Peyer's patch (tissue), 4 donors: ENCODE measurements around the gene KCNQ1. TPM values are rescaled to one million over a fixed set of nuclear protein-coding genes. Genes with fewer than 3 reads are reported as not detected.

ENCODE experiments used
- DNase-seq, 3 donors: peaks; one replicate each; pipeline ENCODE4 v3.0.0-alpha.2; 2017 to 2019
- H3K27ac ChIP-seq, 4 donors: fragments of 200-600 bp; sonication (generic); one replicate each; pipeline ENCODE4 v1.5.1; 2016 to 2019
- H3K27me3 ChIP-seq, 2 donors: fragments of 200-600 bp; sonication (generic); one replicate each; pipeline ENCODE4 v1.5.1; 2019
- H3K36me3 ChIP-seq, 3 donors: fragments of 200-600 bp; sonication (generic); one replicate each; pipeline ENCODE4 v1.5.1; 2016 to 2019
- H3K4me1 ChIP-seq, 4 donors: fragments of 200-600 bp; sonication (generic); one replicate each; pipeline ENCODE4 v1.5.1; 2016 to 2019
- H3K4me3 ChIP-seq, 4 donors: fragments of 200-600 bp; sonication (generic); 1 replicate in 3 of 4; 2 replicates in 1 of 4; pipeline ENCODE4 v1.5.1; 2016 to 2019; ENCODE audit warnings: mild to moderate bottlenecking in 1 of 4
- H3K9me3 ChIP-seq, 4 donors: fragments of 200-600 bp; sonication (generic); one replicate each; pipeline ENCODE4 v1.5.1; 2016 to 2019; ENCODE audit warnings: mild to moderate bottlenecking in 1 of 4
- POLR2A ChIP-seq, 2 donors: fragments of 450-650 bp; IDR thresholded peaks; one replicate each; pipeline ENCODE4 v1.5.1; 2017; ENCODE audit warnings: antibody characterized with exemption in 2 of 2, mild to moderate bottlenecking in 2 of 2, moderate library complexity in 2 of 2
- total RNA-seq, 4 donors: library from RNA; depleted of rRNA; stranded (reverse); fragments of >200 nt; gene quantifications; one replicate each; pipeline ENCODE4 v1.1.0, GENCODE V29; 2016
- TF ChIP-seq, protein P1 (sequence below), 6 experiments: fragments of 450-650 bp in 4 of 6; fragments of 200-600 bp in 2 of 6; sonication (generic) in 1 of 6; IDR thresholded peaks; one replicate each; pipeline ENCODE4 v1.5.1; 2017 to 2019; ENCODE audit warnings: antibody characterized with exemption in 6 of 6, mild to moderate bottlenecking in 3 of 6, moderate library complexity in 1 of 6

Gene KCNQ1
- total RNA-seq, 4 donors from 2014 or later = 50.6 to 66.4 (median 54.2) TPM

- DNase-seq = no peak
- H3K27ac ChIP-seq = no peak overlapping the region
- H3K4me1 ChIP-seq = no peaks in the 10 kb centered on the region
- H3K4me3 ChIP-seq = no peak overlapping the region
- TF ChIP-seq, protein P1, sequence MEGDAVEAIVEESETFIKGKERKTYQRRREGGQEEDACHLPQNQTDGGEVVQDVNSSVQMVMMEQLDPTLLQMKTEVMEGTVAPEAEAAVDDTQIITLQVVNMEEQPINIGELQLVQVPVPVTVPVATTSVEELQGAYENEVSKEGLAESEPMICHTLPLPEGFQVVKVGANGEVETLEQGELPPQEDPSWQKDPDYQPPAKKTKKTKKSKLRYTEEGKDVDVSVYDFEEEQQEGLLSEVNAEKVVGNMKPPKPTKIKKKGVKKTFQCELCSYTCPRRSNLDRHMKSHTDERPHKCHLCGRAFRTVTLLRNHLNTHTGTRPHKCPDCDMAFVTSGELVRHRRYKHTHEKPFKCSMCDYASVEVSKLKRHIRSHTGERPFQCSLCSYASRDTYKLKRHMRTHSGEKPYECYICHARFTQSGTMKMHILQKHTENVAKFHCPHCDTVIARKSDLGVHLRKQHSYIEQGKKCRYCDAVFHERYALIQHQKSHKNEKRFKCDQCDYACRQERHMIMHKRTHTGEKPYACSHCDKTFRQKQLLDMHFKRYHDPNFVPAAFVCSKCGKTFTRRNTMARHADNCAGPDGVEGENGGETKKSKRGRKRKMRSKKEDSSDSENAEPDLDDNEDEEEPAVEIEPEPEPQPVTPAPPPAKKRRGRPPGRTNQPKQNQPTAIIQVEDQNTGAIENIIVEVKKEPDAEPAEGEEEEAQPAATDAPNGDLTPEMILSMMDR (IDR thresholded peaks at IDR 0.05) = no peak
- TF ChIP-seq POLR2A (IDR thresholded peaks at IDR 0.05) = no peak
- H3K27me3 ChIP-seq = peaks cover 0 to 21% of the 10 kb centered on the region in 2 donors
- no peaks in the 10 kb centered on the region for H3K36me3 ChIP-seq
- no peaks in the 10 kb centered on the region for H3K9me3 ChIP-seq
Observed at GRCh38 chr11:2869134-2869526, 424.3 kb downstream of the KCNQ1 start.

GRCh38 chr11:2869561-2870427 lies 425.0 kb downstream of the KCNQ1 start:
- DNase-seq = no peak
- TF ChIP-seq, protein P1 (IDR thresholded peaks at IDR 0.05) = no peak
- TF ChIP-seq POLR2A (IDR thresholded peaks at IDR 0.05) = no peak
- no peaks in the 10 kb centered on the region for H3K36me3 ChIP-seq
- H3K27ac ChIP-seq = no peak overlapping the region
- H3K4me1 ChIP-seq = no peaks in the 10 kb centered on the region
- no peaks in the 10 kb centered on the region for H3K9me3 ChIP-seq
- H3K27me3 ChIP-seq = peaks cover 0 to 21% of the 10 kb centered on the region in 2 donors
- no peak overlapping the region for H3K4me3 ChIP-seq

- H3K4me1 ChIP-seq = no peaks in the 10 kb centered on the region
- peaks cover 0 to 21% of the 10 kb centered on the region in 2 donors for H3K27me3 ChIP-seq
- H3K27ac ChIP-seq = no peak overlapping the region
- no peak overlapping the region for H3K4me3 ChIP-seq
- TF ChIP-seq, protein P1 (IDR thresholded peaks at IDR 0.05) = no peak
- TF ChIP-seq POLR2A (IDR thresholded peaks at IDR 0.05) = no peak
- no peak for DNase-seq
- H3K9me3 ChIP-seq = no peaks in the 10 kb centered on the region
- H3K36me3 ChIP-seq = no peaks in the 10 kb centered on the region
Observed at GRCh38 chr11:2870460-2870859, 425.7 kb downstream of the KCNQ1 start.

- Histone ChIP-seq H3K27me3 (peaks cover 0 to 21% of the 10 kb centered on the region in 2 donors), H3K27ac (no peak overlapping the region), H3K4me1 (no peaks in the 10 kb centered on the region), H3K4me3 (no peak overlapping the region), H3K9me3 (no peaks in the 10 kb centered on the region), H3K36me3 (no peaks in the 10 kb centered on the region)
- TF ChIP-seq, protein P1 (IDR thresholded peaks at IDR 0.05) = no peak
- no peak for TF ChIP-seq POLR2A (IDR thresholded peaks at IDR 0.05)
- no peak for DNase-seq
Observed at GRCh38 chr11:2870969-2871680, 426.3 kb downstream of the KCNQ1 start.

- Histone ChIP-seq H3K27ac (no peak overlapping the region), H3K9me3 (no peaks in the 10 kb centered on the region), H3K27me3 (peaks cover 0 to 5% of the 10 kb centered on the region in 2 donors), H3K36me3 (no peaks in the 10 kb centered on the region), H3K4me1 (no peaks in the 10 kb centered on the region), H3K4me3 (no peak overlapping the region)
- no peak for DNase-seq
- TF ChIP-seq POLR2A (IDR thresholded peaks at IDR 0.05) = no peak
- TF ChIP-seq, protein P1 (IDR thresholded peaks at IDR 0.05) = no peak
Observed at GRCh38 chr11:2874963-2875362, 430.2 kb downstream of the KCNQ1 start.
